GM18505 (cell line): ENCODE results near the gene FGD5.
"Not testable (repeated sequence)": the region's sequence is repeated elsewhere in the genome, so short reads cannot be mapped to it uniquely, and the experiment has no call there.

ENCODE experiments used
- ATAC-seq: cut with Tn5 transposase; IDR thresholded peaks from one replicate; pipeline ENCODE4 v1.9.1; 2021; ENCODE audit not compliant: unreplicated experiment
- POLR2A ChIP-seq: IDR thresholded peaks from 4 replicates; pipeline ENCODE4 v1.6.1; 2011; ENCODE audit warnings: borderline replicate concordance; ENCODE audit not compliant: insufficient read depth, insufficient read length; ENCODE audit errors: extremely low read depth

The FGD5 gene

DNA sequence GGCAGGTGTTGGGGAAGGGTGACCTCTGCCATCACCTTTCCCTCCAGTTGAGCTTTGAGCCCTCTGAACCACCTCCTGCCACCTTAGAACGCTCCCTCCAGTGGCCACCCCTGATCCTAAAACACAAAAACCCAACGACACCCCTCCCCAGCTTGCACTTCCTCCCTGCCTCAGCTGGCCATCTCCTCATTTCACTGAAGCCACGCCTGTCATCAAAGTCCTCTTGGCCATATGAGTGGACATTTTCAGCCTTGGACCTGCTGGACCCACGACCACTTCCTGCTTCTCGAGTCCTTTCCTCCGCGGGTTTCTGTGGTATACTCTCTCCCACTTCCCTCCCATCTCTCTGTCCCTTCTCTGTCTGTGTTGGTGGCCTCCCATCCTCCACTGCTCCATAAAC, 80.2 kb downstream of the FGD5 start:
- TF ChIP-seq POLR2A, result no peak
- ATAC-seq, result no peak

DNA sequence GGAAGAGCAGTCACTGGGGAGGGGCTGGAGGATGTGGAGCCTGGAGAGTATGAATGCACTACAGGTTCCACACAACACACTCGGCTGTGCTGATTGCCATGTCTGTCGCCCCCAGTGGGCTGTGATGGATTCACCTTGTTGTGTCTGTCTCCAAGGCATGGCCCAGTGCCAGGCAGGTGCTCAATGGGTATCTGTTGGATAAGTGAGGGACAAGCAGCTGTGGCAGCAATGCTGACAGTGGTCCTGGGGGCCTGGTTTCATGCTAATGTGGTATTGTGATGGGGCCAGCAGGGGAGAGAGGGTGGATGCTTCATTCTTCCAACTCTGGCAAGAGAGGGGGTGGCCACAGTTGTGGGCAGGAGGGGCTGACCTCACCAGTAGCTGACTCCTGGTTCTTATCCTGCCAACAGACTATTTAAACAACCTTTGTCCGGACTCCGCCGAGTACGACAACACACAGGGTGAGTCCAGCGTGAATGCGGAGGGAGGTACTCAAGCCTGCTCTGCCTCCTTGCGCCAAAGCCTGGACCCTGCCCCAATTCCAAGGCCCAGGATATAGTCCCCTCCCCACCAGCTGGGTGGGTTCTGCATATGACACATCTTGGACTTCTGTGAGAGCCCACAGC, 81.3 kb downstream of the FGD5 start:
- no peak for TF ChIP-seq POLR2A
- no peak for ATAC-seq

DNA sequence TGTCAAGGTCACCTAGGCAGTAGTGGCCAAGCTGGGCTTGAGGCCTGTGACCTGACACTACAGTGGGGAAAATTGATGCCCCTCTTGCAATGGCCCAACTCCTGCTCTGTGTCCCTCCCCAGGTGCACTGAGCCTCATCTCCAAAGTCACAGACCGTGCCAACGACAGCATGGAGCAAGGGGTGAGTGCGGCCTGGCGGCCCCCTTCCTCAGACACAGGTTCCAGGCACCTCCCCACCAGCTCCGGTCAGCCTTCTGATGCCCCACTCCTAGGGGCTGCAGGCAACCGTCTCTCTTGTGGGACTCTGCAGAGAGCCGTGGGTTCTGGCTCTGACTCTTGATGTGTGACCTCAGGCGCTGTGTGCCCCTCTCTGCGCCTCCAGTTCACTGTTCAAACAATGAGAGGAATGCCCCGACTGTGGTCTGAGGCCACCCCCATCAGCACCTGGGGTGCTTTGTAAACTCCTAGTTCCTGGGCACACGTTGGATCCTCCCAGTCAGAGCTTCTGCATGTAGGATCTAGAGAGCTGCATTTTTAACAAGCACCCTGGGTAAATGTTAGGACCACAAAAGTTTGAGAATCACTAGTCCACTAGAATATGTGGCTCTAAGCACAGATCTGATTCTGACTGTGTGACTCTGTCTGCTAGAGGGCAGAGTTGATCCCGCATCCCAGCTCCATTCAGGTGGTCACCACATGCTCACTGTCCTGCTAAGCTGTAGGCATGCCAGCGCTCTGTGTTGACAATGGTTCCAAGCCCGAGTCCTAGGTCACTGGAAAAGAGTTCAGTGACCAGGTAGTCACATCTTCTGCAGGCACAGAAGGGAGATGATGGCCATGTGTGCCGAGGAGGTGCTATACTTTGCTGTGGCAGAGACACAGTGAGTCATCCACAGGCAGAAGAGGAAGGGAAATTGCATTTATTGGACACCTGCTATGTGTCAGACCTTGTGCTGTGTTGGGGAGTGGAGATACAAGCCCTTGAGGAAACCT, 82.4 kb downstream of the FGD5 start:
- no peak for TF ChIP-seq POLR2A
- ATAC-seq, result no peak

DNA sequence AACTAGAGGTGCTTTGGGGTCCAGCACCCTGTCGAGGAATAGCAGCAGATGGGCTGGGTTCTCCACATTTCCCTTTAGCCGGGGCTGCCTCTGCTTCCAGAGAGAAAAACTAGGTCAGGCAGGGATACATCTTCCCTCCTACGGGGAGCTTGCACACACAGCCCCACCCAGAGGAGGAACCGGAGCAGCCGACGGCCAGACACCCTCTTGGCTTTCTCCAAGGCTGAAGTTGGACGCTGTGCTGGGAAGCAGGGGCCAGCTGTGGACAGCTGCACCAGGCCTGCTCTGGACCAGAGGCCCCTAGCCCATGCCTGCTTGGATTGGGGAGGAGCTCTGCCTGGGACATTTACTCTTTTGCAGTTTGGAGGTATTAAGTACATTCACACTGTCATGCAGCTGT, 84.0 kb downstream of the FGD5 start:
- no peak for TF ChIP-seq POLR2A
- ATAC-seq, result no peak

DNA sequence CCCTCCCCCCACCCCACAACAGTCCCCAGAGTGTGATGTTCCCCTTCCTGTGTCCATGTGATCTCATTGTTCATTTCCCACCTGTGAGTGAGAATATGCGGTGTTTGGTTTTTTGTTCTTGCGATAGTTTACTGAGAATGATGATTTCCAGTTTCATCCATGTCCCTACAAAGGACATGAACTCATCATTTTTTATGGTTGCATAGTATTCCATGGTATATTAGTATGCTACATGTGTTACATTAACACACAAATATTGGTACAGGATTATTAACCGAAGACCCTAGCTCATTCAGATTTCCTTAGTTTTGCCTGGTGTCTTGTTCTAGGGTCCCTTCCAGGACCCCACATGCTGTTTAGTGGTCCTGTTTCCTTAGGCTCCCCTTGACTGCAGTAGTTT, 84.7 kb downstream of the FGD5 start:
- not testable (repeated sequence) for ATAC-seq

DNA sequence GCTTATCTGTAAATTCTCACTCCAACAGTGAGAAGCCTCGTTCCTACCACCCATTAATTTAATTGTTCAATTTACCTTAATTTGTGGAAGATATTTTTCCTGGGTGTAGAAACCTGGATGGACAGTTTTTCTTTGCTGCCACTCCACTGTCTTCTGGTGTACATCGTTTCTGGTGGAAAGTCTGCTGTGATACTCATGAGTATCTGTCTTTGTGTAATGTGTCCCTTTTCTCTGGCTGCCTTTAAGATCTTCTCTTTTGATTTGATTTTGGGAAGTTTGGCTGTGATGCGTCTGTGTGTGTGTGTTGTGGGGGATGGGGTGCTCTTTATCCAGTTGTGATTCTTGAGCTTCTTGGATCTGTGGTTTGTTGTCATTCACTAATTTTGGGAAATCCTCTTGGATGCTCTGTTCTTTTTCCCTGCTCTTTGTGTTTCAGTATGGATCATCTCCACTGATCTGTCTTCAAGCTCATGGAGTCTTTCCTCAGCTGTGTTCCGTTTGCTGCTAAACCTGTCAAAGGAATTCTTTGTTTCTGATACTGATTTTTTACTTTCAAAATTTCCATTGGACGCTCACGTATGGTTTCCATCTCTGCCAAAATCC, 86.4 kb downstream of the FGD5 start:
- no peak for TF ChIP-seq POLR2A
- no peak for ATAC-seq

DNA sequence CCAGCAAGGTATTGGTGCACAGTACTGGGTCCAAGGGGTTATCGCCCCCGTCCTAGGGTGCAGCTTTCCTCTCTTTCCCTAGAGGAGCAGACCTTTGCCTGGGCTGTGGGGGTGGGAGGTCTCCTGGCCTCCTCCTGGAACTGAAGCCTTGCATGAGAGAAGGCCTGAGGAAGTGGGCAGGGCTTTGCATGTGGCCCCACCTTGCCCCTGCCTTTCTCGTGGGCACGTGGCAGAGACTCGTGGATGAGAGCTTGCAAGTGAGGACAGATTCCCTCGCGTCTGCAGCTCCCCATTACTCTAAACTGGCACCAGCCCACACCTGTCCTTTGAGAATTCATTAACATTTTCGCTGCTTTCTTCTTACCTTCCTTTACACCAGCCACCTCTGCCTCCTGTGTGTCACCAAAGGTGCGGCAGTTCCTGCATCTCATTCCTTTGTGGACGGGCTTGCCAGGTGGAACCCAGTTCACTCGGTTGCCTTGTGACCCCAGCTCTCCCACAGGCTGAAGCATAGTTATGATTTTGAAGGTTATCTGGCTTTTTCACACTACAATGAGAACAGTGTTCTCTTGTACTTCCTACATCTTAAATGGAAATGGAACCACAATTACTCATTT, 87.7 kb downstream of the FGD5 start:
- no peak for ATAC-seq
- no peak for TF ChIP-seq POLR2A

DNA sequence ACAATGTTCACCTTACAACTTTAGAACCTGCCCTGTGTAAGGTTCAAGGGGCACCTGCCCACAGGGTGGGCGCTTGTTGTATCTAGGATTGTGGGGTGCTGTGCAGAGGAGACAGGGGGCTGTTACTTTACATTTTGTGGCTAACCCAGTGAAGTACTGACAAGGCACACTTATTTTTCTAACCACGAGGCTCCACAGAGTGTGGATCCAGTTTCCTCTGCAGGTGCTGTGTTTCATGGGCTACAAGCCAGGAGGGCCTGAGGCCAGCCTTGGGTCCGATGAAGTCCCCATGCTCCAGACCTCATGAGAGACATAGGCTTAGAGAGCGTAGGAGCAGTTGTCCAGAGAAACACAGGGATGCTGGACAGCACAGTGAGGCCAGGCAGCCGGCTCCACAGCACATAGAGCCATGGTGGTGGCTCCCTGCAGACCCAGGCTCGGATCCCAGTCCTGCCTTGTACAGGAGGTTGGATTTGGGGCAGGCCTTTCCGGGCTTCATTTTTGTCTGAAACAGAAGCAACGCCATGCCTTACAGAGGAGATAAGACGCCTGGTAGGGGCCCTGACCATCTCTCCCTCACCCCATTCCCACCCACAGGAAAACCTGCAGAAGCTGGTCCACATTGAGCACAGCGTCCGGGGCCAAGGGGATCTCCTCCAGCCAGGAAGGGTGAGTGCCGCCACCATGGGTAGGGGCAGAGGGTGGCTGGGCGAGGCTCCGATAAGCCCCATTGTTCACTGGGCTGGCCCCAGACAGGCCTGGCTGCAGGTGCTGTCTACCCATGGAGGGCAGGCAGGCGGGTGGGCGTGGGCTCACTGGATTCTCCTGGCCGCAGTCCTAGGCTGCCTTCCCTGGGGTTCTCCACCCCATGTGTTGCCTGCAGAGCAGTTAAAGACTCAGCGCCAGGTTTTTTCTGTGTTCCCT, 88.5 kb downstream of the FGD5 start:
- no peak for ATAC-seq
- TF ChIP-seq POLR2A, result no peak

DNA sequence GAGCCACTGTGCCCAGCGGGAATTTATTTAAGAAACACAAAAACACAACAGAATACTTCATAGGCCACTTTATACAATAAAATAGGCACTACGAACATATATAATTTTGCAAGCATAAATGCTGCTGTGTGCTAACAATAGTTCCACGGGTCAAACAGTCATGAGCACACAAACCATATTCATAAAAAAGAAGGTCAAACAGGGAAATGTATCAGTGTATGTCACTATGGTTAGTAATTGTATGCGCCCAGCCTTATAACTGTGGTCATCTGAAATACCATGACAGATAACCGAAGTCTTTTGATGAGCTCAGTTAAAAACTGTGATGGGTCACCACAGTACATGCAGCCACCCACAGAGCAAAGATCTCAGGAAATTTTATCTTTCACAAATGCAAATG, 90.5 kb downstream of the FGD5 start:
- no peak for TF ChIP-seq POLR2A
- no peak for ATAC-seq

DNA sequence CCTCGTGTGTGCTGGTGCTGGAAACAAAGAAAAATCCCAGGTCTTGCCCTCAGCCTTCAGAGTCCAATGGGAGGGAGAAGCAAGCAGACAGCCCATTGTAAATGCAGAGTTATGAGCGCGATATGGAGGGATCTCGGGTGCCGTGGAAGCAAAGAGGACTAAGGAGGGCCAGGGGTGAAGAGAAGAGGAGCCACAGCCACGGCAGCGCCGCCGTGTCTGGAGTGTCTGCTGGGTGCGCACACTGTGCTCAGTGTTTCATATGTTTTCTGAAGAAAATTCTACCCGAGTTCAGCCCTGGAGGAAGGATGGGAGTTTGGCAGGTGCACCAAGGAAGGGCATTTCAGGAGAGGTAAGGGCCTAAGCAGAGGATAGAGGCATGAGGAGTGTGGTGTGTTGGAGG, 92.9 kb downstream of the FGD5 start:
- no peak for TF ChIP-seq POLR2A
- ATAC-seq, result no peak

DNA sequence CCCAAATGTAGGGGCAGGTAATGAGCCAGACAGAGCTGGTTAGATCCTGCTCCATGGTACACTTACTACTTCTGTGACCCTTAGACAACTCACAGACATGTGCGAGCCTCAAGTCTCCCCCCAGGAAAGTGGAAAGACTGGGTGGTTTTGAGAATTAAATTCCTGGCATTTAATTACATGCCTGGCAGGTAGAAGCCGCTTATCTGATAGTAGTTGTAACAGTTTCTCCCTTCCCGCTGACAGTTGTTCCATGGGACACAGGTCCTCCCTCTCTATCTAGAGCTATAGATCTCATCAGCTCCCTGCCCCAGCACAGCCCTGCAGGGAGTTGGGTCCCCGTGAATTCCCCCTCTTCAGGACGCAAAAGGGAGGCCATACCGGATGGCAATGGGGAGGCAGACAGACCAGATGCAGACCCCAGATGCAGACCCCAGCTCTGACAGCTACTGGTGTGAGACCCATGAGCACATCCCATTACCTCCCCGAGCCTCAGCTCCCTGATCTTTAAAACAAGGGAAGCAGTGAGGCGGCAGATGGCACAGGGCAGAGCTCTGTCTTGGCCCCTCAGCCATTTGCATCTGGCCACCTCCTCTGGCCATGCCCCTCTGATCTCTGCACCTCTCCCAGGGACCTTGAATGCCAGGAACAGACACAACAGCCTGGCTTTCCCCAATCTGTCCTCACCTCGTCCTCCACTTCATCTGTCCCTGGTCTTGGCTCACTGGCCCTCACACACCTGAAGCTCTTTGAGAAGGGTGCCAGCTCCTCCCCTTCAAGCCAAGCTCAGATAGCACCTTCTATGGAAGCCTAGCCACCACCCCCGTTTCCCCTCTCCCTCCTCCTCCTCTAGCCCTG, 94.5 kb downstream of the FGD5 start:
- TF ChIP-seq POLR2A, result no peak
- no peak for ATAC-seq
